IPS DF 6.9 (cell line): Measurements from ENCODE around the gene ACAD9.

Source experiments
- DNase-seq: peaks from one replicate; pipeline ENCODE4 v3.0.0-alpha.2; 2013; ENCODE audit warnings: low read depth, low spot score
- H3K27ac ChIP-seq: one replicate; pipeline ENCODE4 v1.5.1; 2013; ENCODE audit warnings: low read length, control low read depth
- H3K27me3 ChIP-seq: 2 replicates; pipeline ENCODE4 v1.6.1; 2013; ENCODE audit warnings: mild to moderate bottlenecking, low read length; ENCODE audit not compliant: control insufficient read depth, insufficient read depth
- H3K36me3 ChIP-seq: 2 replicates; pipeline ENCODE4 v1.6.1; 2013; ENCODE audit warnings: low read length; ENCODE audit not compliant: control insufficient read depth, insufficient read depth
- H3K4me1 ChIP-seq: 2 replicates; pipeline ENCODE4 v1.6.1; 2013; ENCODE audit warnings: low read length; ENCODE audit not compliant: control insufficient read depth, insufficient read depth
- H3K4me3 ChIP-seq: 2 replicates; pipeline ENCODE4 v1.5.1; 2013; ENCODE audit warnings: mild to moderate bottlenecking, low read length
- H3K9me3 ChIP-seq: 2 replicates; pipeline ENCODE4 v1.6.1; 2013; ENCODE audit warnings: low read length, inconsistent platforms; ENCODE audit not compliant: control insufficient read depth, insufficient read depth
- WGBS: extraction: QIAGEN DNeasy Blood & Tissue Kit; methylation state at CpG from one replicate; pipeline ENCODE4 v1.1.7; 2013; ENCODE audit warnings: mixed read lengths, missing lambda C conversion rate; ENCODE audit not compliant: insufficient read length, insufficient coverage; 5-methylcytosine and 5-hydroxymethylcytosine counted together

ACAD9 gene

DNA sequence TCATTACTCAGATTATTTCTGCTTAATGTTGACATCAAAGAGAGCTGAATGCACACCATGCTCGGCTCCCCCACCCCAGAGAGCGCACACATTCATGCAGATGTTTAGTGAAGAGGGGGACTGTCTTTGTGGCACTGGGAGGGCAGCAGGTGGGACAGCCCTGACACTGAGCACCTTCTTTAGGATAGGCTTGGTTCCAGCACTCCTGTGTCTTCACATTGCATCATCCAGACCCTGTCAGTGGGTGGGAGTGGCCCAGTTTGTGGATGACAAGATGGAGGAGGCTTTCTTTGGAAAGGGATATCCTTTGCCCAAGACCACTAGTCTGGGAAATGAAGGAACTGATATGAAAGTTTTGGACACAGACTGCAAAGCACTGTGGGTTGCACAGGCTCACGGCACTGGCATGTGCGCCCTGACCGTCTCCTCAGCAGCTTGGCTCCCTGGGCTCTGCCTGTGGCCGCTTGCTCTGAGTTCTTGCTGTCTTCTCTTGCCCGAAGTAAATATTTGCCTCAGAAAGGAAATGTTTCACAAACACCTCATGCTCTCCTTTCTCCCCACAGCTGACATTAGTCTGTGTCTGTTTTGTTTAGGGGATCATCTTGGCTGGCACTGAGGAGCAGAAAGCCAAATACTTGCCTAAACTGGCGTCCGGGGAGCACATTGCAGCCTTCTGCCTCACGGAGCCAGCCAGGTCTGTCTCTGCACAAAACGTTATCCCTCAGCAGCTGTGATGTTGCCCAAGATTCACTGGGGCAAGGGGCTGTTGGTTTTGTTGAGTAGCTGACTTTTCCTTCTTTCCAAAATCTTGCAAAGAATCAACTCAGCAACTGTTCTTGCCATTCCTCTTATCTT is 16.6 kb downstream of the ACAD9 start:
- no peaks in the 10 kb centered on the region for H3K4me1 ChIP-seq
- H3K9me3 ChIP-seq: no peaks in the 10 kb centered on the region
- H3K27me3 ChIP-seq: no peaks in the 10 kb centered on the region
- H3K36me3 ChIP-seq: peaks cover 29% of the 10 kb centered on the region
- no peak overlapping the region for H3K4me3 ChIP-seq
- no CpG with 5 or more reads among the region's 11 CpGs for WGBS
- no peak for DNase-seq
- H3K27ac ChIP-seq: no peak overlapping the region

DNA sequence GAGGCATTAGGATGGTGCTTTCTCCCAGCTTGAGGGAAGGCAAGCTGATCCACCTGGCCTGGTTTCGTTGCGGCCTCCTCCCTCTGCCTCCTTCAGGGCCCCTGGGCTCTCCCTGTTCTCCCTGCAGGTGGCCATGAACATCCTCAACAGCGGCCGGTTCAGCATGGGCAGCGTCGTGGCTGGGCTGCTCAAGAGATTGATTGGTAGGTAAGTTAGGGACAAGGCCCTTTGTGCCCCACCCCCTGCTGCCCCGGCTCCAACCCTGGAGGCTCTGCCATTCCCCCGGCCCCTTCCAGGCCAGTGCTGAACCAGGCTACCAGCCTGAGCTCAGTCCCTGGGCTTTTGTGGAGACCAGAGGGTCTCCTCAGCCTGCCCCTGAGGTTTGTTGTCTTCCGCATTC is 23.0 kb downstream of the ACAD9 start:
- H3K36me3 ChIP-seq: peaks cover 51% of the 10 kb centered on the region
- no peaks in the 10 kb centered on the region for H3K4me1 ChIP-seq
- no CpG with 5 or more reads among the region's 9 CpGs for WGBS
- H3K27me3 ChIP-seq: no peaks in the 10 kb centered on the region
- H3K27ac ChIP-seq: no peak overlapping the region
- no peak overlapping the region for H3K4me3 ChIP-seq
- H3K9me3 ChIP-seq: no peaks in the 10 kb centered on the region
- DNase-seq: no peak

DNA sequence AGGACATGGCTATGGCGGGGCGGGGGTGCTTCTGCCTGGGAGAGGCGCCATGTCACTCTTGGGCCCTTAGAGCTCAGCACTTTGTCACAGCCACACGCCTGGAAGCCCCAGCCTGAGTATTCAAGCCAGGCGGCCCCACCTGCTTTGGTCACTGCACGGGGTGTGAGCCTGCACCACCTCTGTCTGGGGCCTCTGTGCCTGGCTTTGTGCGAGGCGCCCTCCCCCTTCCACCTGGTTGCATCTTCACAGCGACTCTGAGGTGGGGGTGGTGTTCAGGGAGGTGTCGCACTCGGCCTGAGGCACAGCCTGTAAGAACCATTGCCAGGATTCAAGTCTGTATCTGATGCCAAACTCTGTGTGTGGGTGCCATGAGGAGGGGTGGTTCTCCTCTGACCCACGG is 24.1 kb downstream of the ACAD9 start:
- WGBS: no CpG with 5 or more reads among the region's 12 CpGs
- peaks cover 53% of the 10 kb centered on the region for H3K36me3 ChIP-seq
- H3K4me1 ChIP-seq: no peaks in the 10 kb centered on the region
- no peaks in the 10 kb centered on the region for H3K27me3 ChIP-seq
- H3K4me3 ChIP-seq: no peak overlapping the region
- no peaks in the 10 kb centered on the region for H3K9me3 ChIP-seq
- H3K27ac ChIP-seq: no peak overlapping the region
- DNase-seq: no peak

- Histone ChIP-seq H3K36me3 (peaks cover 57% of the 10 kb centered on the region), H3K9me3 (no peaks in the 10 kb centered on the region), H3K27ac (no peak overlapping the region), H3K4me1 (no peaks in the 10 kb centered on the region), H3K27me3 (no peaks in the 10 kb centered on the region), H3K4me3 (no peak overlapping the region; the same call in 1 of the 2 replicates)
- no CpG with 5 or more reads among the region's 25 CpGs for WGBS
- no peak for DNase-seq
These were observed 26.8 kb downstream of the ACAD9 start for GRCh38 chr3:128906031-128906803.

DNA sequence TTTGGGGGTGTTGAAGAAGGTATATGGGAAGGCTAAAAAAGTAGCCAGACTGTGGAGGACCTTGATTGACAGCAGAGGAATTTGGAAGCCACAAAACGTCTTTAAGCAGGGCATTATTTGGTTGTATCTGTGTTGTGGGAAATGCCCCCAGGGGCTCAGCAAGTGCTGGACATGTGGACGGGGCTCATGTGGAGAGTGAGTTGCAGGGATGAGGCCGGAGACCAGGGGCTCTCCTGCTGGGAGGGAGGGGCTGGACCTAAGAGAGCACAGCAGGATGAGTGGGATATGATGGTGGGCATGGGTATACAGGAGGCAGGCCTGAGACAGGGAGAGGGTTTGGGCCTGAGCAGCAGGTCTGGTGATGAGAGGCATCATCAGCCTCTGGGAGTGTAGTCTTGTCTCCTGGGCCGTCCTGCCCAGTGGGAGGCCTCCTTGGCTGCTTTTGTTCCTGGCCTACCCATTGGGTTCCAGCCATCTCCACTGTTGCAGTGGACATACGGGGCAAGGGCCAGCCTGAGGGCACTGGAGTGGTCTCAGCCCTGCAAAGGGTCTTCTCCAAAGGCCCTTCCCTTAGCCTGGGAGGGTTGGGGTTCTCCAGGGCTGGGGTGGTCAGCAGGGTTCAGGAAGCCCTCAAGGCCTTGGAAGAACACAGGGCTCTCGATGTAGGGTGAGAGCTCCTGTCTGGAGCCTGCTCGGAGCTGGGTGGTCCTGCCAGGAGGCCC is 27.5 kb downstream of the ACAD9 start:
- Histone ChIP-seq H3K4me3 (no peak overlapping the region), H3K4me1 (no peaks in the 10 kb centered on the region), H3K9me3 (no peaks in the 10 kb centered on the region), H3K36me3 (peaks cover 56% of the 10 kb centered on the region), H3K27me3 (no peaks in the 10 kb centered on the region), H3K27ac (no peak overlapping the region)
- WGBS: no CpG with 5 or more reads among the region's 7 CpGs
- no peak for DNase-seq

GRCh38 chr3:128907706-128908445 is 28.5 kb downstream of the ACAD9 start:
- no CpG with 5 or more reads among the region's 15 CpGs for WGBS
- no peaks in the 10 kb centered on the region for H3K9me3 ChIP-seq
- H3K4me3 ChIP-seq: no peak overlapping the region
- no peaks in the 10 kb centered on the region for H3K27me3 ChIP-seq
- DNase-seq: no peak
- no peaks in the 10 kb centered on the region for H3K4me1 ChIP-seq
- no peak overlapping the region for H3K27ac ChIP-seq
- H3K36me3 ChIP-seq: peaks cover 55% of the 10 kb centered on the region

GRCh38 chr3:128908951-128909350 is 29.5 kb downstream of the ACAD9 start:
- no peak for DNase-seq
- Histone ChIP-seq H3K4me1 (no peaks in the 10 kb centered on the region), H3K27me3 (no peaks in the 10 kb centered on the region), H3K27ac (no peak overlapping the region), H3K9me3 (no peaks in the 10 kb centered on the region), H3K36me3 (peaks cover 49% of the 10 kb centered on the region), H3K4me3 (no peak overlapping the region)
- no CpG with 5 or more reads among the region's 6 CpGs for WGBS

DNA sequence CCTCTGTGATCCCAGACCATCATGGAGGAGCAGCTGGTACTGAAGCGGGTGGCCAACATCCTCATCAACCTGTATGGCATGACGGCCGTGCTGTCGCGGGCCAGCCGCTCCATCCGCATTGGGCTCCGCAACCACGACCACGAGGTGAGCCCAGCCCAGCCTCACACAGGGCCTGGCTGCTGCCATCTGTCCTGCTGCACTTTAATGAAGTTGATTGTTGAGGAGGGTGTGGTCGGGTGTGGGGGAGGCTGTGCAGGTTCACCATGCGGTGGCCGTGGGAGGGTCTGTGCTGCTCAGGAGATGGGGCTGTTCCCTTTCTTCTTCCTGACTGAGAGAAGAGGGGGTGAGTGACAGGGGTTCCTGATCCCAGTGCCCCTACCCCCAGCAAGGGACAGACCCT is 30.6 kb downstream of the ACAD9 start:
- DNase-seq: no peak
- no peak overlapping the region for H3K4me3 ChIP-seq
- H3K4me1 ChIP-seq: no peaks in the 10 kb centered on the region
- no peaks in the 10 kb centered on the region for H3K9me3 ChIP-seq
- WGBS: no CpG with 5 or more reads among the region's 13 CpGs
- H3K27me3 ChIP-seq: no peaks in the 10 kb centered on the region
- peaks cover 42% of the 10 kb centered on the region for H3K36me3 ChIP-seq
- H3K27ac ChIP-seq: no peak overlapping the region

DNA sequence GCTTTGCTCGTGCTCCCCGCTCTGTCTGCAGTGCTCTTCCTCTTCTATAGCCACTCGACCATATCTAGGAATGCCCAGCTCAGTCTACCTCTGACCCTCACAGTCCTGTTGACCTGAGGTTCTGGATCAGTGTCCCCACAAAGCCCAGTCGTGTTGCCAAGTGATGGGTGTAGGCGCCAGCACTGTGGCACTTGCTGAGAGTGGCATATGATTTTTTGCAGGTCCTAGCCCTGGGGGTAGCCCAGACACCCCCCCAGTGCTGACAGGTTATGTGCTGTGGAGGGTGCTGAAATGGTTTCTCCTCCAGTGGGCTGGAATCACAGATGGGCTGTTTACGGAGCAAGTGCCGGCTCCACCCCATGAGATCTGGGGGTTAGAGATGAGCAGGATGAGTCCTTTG is 32.5 kb downstream of the ACAD9 start:
- WGBS: no CpG with 5 or more reads among the region's 7 CpGs
- no peak for DNase-seq
- Histone ChIP-seq H3K9me3 (no peaks in the 10 kb centered on the region), H3K27ac (no peak overlapping the region), H3K36me3 (peaks cover 35% of the 10 kb centered on the region), H3K27me3 (no peaks in the 10 kb centered on the region), H3K4me1 (no peaks in the 10 kb centered on the region), H3K4me3 (no peak overlapping the region)
